Fibroblast of pulmonary artery (primary cell): ENCODE results near the gene ZNF526.

Experiments
- DNase-seq: peaks from one replicate; pipeline ENCODE4 v3.0.0-alpha.2; 2010; ENCODE audit warnings: low read depth
- H3K4me3 ChIP-seq: replicated peaks from 2 replicates; pipeline ENCODE4 v1.5.1; 2011; ENCODE audit warnings: low read depth, mild to moderate bottlenecking, control low read depth, low read length, moderate library complexity
- TF ChIP-seq, protein P1 (sequence below): IDR thresholded peaks from 2 replicates; pipeline ENCODE4 v1.5.1; 2011; ENCODE audit warnings: mild to moderate bottlenecking, control low read depth, low read length, inconsistent platforms; ENCODE audit errors: missing control alignments

ZNF526 gene

DNA sequence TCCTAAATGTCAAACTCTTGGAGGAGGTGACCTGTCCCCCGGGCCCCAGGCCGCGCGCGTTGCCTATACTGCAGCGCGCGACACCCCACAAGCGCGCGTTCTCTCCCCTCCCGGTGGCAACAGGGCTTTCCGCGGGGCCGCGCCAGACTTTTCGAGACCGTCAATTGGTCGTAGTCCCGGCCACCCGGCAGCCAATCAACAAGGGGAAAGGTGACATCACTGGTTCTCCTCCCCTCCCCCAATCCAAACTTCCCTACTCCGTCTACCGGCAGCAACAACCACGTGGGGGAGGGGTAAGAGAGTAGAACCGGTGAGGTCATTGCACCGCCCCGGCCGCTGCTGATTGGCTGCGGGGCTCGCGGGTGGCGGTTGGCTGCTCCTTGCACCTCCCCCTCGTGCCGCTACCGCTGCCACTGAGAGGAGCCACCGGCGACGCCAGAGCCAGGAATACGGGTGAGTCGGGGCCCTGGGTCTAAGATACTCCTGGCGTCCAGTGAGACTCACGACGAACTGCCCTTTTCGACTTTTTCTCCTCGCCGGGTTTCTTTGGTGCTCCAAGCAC is 48.1 kb downstream of the ZNF526 start:
- TF ChIP-seq, protein P1, sequence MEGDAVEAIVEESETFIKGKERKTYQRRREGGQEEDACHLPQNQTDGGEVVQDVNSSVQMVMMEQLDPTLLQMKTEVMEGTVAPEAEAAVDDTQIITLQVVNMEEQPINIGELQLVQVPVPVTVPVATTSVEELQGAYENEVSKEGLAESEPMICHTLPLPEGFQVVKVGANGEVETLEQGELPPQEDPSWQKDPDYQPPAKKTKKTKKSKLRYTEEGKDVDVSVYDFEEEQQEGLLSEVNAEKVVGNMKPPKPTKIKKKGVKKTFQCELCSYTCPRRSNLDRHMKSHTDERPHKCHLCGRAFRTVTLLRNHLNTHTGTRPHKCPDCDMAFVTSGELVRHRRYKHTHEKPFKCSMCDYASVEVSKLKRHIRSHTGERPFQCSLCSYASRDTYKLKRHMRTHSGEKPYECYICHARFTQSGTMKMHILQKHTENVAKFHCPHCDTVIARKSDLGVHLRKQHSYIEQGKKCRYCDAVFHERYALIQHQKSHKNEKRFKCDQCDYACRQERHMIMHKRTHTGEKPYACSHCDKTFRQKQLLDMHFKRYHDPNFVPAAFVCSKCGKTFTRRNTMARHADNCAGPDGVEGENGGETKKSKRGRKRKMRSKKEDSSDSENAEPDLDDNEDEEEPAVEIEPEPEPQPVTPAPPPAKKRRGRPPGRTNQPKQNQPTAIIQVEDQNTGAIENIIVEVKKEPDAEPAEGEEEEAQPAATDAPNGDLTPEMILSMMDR = no peak
- peak; percentile 100 for DNase-seq
- H3K4me3 ChIP-seq = peak overlapping the region; percentile 90

DNA sequence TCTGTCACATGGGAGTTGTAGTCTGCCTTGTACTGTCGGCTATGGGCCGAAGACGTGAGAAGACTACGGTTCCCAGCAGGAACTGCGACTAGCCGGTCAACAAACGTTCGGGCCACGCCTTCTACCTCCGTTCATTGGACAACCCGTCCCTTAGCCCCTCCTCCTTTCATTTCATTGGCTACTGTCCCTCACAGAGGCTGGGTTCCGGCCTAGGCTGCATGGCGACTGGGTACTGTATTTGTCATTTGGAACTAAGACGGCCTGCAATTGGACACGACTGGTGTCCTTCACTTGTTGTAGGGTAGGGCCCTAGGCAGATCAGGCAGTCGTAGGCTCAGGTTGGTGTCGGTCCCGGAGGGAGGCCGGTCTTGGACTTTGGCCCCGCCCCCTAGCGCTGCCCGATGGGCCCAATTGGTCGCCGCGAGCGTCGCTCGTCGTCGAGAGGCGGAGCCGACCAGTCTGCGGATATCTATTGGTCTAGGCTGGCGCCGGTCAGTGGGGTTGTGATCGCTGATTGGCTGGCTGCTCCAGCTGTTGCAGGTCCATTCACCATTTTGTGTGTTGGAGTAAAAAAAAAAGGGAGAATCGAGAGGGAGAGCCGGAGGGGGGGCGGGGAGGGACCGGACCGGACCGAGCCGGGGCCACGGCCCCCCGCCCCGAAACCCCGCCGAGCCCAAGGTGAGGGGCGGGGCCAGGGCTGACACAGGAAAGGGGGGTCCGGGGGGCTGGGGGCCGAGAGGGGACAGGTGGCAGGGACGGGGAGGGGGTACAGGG is 48.8 kb downstream of the ZNF526 start, which contains the start of gene CIC:
CIC (plus strand) TSS at position 549 of the 774 bp plus-strand sequence. CDS start 2,532 bp downstream, outside the sequence.
- DNase-seq = peak; percentile 100
- peak within 1 kb of the TSS; percentile 90 for H3K4me3 ChIP-seq
- TF ChIP-seq, protein P1 = no peak

DNA sequence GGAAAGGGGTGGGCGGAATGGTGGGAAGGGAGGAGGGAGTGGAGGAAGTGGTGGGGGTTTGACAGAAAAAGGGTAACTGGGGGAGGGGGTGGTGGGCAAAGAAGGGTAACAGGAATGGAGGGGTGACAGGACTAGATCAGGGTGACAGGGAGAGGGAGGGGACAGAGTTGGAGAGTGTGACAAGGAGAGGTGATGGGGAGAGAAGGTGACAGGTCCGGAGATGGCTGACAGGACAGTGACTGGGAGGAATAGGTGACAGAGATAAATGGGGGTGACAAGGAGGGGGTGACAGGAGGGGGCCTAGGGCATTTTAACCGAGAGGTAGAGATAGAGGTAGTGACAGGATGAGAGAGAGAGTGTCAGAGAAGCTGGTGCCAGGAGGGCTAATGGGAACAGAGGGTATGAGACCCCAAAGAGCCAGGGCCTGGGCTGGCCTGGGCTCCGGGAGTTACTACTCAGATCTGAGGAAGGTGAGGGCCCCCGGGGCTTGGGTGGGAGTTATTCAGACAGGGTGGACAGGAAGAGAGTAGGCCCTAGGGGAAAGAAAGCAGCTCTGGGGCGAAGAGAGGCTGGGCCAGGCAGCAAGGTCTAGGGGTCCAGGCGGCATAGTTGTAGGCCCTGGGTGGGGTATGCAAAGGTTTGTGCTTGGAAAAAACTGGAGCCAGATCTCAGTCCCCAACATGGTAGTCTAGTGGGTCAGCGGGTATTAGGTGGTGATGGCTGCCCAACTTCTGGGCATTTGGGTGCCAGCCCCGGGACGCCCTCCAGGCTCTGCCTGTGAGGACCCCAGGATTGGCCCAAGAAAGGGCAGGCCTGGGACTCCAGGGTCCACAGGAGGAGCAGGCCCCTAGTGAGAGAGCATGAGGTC is 49.6 kb downstream of the ZNF526 start:
- H3K4me3 ChIP-seq = peak overlapping the region; percentile 82
- no peak for DNase-seq
- TF ChIP-seq, protein P1 = no peak

DNA sequence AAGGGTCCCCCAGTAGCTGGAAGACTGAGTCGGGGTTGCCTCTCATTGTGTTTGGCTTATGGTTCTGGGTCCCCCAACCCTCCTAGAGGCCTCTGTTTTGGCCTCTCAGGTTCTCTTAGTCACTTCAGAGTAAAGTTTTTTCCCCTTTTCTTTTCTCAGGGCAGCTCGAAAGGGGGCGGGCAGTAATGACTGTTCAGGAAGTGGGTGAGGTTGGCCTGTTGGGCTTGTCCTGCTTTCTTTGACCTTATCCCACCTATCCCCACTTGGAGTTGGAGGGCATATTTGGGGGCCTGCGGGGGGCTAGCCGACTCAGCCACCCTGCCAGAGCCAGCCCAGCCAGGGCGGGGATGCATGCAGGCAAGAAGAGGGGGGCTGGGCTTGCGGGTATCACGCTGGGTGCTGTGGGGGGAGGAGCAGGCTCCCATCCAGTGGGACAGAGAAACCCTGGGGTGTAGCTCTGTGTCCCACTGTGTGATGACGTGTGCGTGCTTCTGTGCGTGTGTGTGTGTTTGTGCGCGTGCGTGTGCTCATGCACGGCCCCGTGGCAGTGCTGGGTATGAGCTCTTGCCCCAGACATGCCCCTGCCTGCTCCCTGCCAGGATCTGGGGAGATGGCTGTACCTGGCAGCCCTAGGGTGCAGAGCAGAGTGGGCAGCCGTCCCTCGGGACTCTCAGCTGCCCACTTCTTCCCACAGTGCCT is 50.4 kb downstream of the ZNF526 start:
- peak overlapping the region; percentile 82 for H3K4me3 ChIP-seq
- peak; percentile 62 for DNase-seq
- TF ChIP-seq, protein P1 = no peak

DNA sequence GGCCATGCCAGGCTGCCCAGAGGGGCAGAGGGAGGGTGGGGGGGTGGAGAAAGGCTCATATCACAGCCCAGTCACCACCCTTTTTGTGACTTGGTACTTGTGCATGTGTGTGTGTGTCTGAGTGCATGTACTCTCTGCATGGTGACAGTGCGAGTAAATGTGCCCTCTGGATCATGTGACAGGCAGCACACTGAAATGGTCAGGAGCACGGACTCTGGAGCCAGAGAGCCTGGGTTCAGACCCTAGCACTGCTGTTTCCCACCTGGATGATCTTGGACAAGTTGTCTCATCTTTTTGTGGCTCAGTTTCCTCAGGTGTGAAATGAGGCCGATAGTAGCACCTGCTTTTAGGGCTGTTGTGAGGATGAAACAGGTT is 50.9 kb downstream of the ZNF526 start:
- H3K4me3 ChIP-seq = peak overlapping the region; percentile 82
- TF ChIP-seq, protein P1 = no peak

DNA sequence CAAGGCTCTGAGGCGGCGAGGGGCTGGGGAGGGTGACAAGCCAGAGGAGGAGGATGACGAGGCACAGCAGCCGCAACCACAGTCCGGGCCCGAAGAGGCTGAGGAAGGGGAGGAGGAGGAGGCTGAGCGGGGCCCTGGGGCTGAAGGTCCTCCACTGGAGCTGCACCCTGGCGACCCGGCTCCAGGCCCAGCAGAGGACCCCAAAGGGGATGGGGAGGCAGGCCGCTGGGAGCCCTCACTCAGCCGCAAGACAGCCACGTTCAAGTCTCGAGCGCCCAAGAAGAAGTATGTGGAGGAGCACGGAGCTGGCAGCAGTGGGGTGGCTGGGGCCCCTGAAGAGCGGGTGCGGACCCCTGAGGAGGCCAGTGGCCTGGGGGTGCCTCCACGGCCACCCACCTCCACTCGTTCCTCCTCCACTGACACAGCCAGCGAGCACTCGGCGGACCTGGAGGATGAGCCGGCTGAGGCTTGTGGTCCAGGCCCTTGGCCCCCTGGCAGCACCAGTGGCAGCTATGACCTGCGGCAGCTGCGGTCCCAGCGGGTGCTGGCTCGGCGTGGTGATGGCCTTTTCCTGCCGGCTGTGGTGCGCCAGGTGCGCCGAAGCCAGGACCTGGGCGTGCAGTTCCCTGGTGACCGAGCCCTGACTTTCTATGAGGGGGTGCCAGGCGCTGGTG is 51.9 kb downstream of the ZNF526 start:
- DNase-seq = no peak
- TF ChIP-seq, protein P1 = no peak
- H3K4me3 ChIP-seq = no peak overlapping the region

More for the DNA sequence above, 50.9 kb downstream of the ZNF526 start:
- no peak for DNase-seq
